ENCODE data around the gene TMEM273. TPM values are rescaled to one million over a fixed set of nuclear protein-coding genes. Genes with fewer than 3 reads are reported as not detected.

The TMEM273 gene
- total RNA-seq, 1 donor from 2014 or later = 1.4 TPM

GRCh38 chr10:49164559-49165188 is 23.5 kb downstream of the TMEM273 start:
- peak; percentile 44 for DNase-seq (ENCODE audit: low spot score)

- no peak for DNase-seq (ENCODE audit: low spot score)
Measured at GRCh38 chr10:49163741-49164140, 24.4 kb downstream of the TMEM273 start.

- no peak for DNase-seq (ENCODE audit: low spot score)
Measured at GRCh38 chr10:49162761-49163310, 25.4 kb downstream of the TMEM273 start.

GRCh38 chr10:49162063-49162462 is 26.1 kb downstream of the TMEM273 start:
- DNase-seq (ENCODE audit: low spot score) = no peak

- DNase-seq (ENCODE audit: low spot score) = peak; percentile 47
Measured at GRCh38 chr10:49161411-49161997, 26.7 kb downstream of the TMEM273 start.

- no peak for DNase-seq (ENCODE audit: low spot score)
Measured at GRCh38 chr10:49160814-49161213, 27.4 kb downstream of the TMEM273 start.

- DNase-seq (ENCODE audit: low spot score) = no peak
Measured at GRCh38 chr10:49160110-49160509, 28.1 kb downstream of the TMEM273 start.

- DNase-seq (ENCODE audit: low spot score) = no peak
Measured at GRCh38 chr10:49158915-49159314, 29.3 kb downstream of the TMEM273 start.

GRCh38 chr10:49158404-49158803 is 29.8 kb downstream of the TMEM273 start:
- no peak for DNase-seq (ENCODE audit: low spot score)

GRCh38 chr10:49157229-49157628 is 31.0 kb downstream of the TMEM273 start:
- DNase-seq (ENCODE audit: low spot score) = no peak

- no peak for DNase-seq (ENCODE audit: low spot score)
Measured at GRCh38 chr10:49154641-49155040, 33.5 kb downstream of the TMEM273 start.

- no peak for DNase-seq (ENCODE audit: low spot score)
Measured at GRCh38 chr10:49153971-49154370, 34.2 kb downstream of the TMEM273 start.

GRCh38 chr10:49153115-49153514 is 35.1 kb downstream of the TMEM273 start:
- no peak for DNase-seq (ENCODE audit: low spot score)

- DNase-seq (ENCODE audit: low spot score) = no peak
Measured at GRCh38 chr10:49152663-49153062, 35.5 kb downstream of the TMEM273 start.

GRCh38 chr10:49152037-49152436 is 36.2 kb downstream of the TMEM273 start:
- no peak for DNase-seq (ENCODE audit: low spot score)

GRCh38 chr10:49151481-49151880 is 36.7 kb downstream of the TMEM273 start:
- DNase-seq (ENCODE audit: low spot score) = no peak

- no peak for DNase-seq (ENCODE audit: low spot score)
Measured at GRCh38 chr10:49151025-49151445, 37.2 kb downstream of the TMEM273 start.

- no peak for DNase-seq (ENCODE audit: low spot score)
Measured at GRCh38 chr10:49150426-49150825, 37.8 kb downstream of the TMEM273 start.

- no peak for DNase-seq (ENCODE audit: low spot score)
Measured at GRCh38 chr10:49149881-49150280, 38.3 kb downstream of the TMEM273 start.

- DNase-seq (ENCODE audit: low spot score) = no peak
Measured at GRCh38 chr10:49144058-49144720, 44.0 kb downstream of the TMEM273 start.

GRCh38 chr10:49143249-49143648 is 44.9 kb downstream of the TMEM273 start:
- DNase-seq (ENCODE audit: low spot score) = no peak

GRCh38 chr10:49141541-49142332 is 46.5 kb downstream of the TMEM273 start:
- DNase-seq (ENCODE audit: low spot score) = no peak
